ENCODE results near the gene PHIP.
"Not testable (repeated sequence)": the region's sequence is repeated elsewhere in the genome, so short reads cannot be mapped to it uniquely, and the experiment has no call there.

The PHIP gene

GRCh38 chr6:78911218-78911940, 166.7 kb downstream of the PHIP start:
- no peak overlapping the region for H3K4me2 ChIP-seq

GRCh38 chr6:78910591-78911171, 167.4 kb downstream of the PHIP start:
- no peaks in the 10 kb centered on the region for H3K27me3 ChIP-seq
- H3K4me2 ChIP-seq = no peak overlapping the region
- H3K4me1 ChIP-seq = no peaks in the 10 kb centered on the region
- H3K4me3 ChIP-seq = no peak overlapping the region
- H3K9me3 ChIP-seq = peaks cover 7% of the 10 kb centered on the region
- no peak for TF ChIP-seq Cebpa-rat (IDR thresholded peaks at IDR 0.05)
- no peak overlapping the region for H3K9ac ChIP-seq
- no peak overlapping the region for H3K27ac ChIP-seq
- H4K20me1 ChIP-seq = no peaks in the 10 kb centered on the region
- H3K36me3 ChIP-seq = no peaks in the 10 kb centered on the region

More at GRCh38 chr6:78911218-78911940, 166.7 kb downstream of the PHIP start:
- no peak overlapping the region for H3K4me3 ChIP-seq
- H4K20me1 ChIP-seq = no peaks in the 10 kb centered on the region
- no peak overlapping the region for H3K9ac ChIP-seq
- no peaks in the 10 kb centered on the region for H3K27me3 ChIP-seq
- no peaks in the 10 kb centered on the region for H3K36me3 ChIP-seq
- H3K4me1 ChIP-seq = no peaks in the 10 kb centered on the region
- H3K9me3 ChIP-seq = peaks cover 7% of the 10 kb centered on the region
- H3K27ac ChIP-seq = no peak overlapping the region
- TF ChIP-seq Cebpa-rat (IDR thresholded peaks at IDR 0.05) = no peak

- Histone ChIP-seq H3K4me2 (no peak overlapping the region), H3K4me3 (no peak overlapping the region)
- no peak for TF ChIP-seq Cebpa-rat (IDR thresholded peaks at IDR 0.05)
Observed at GRCh38 chr6:78910010-78910409, 168.0 kb downstream of the PHIP start.

GRCh38 chr6:78909391-78909790, 168.7 kb downstream of the PHIP start:
- no peak overlapping the region for H3K9ac ChIP-seq
- no peaks in the 10 kb centered on the region for H3K27me3 ChIP-seq
- H3K4me1 ChIP-seq = no peaks in the 10 kb centered on the region
- H3K36me3 ChIP-seq = no peaks in the 10 kb centered on the region
- no peaks in the 10 kb centered on the region for H4K20me1 ChIP-seq
- no peak overlapping the region for H3K4me2 ChIP-seq
- no peak overlapping the region for H3K27ac ChIP-seq
- no peak for TF ChIP-seq Cebpa-rat (IDR thresholded peaks at IDR 0.05)
- peaks cover 7% of the 10 kb centered on the region for H3K9me3 ChIP-seq
- no peak overlapping the region for H3K4me3 ChIP-seq

More at GRCh38 chr6:78910010-78910409, 168.0 kb downstream of the PHIP start:
- Histone ChIP-seq H3K27me3 (no peaks in the 10 kb centered on the region), H4K20me1 (no peaks in the 10 kb centered on the region), H3K4me1 (no peaks in the 10 kb centered on the region), H3K36me3 (no peaks in the 10 kb centered on the region), H3K9me3 (peaks cover 7% of the 10 kb centered on the region), H3K27ac (no peak overlapping the region), H3K9ac (no peak overlapping the region)

GRCh38 chr6:78908621-78909020, 169.4 kb downstream of the PHIP start:
- H3K9me3 ChIP-seq = peaks cover 7% of the 10 kb centered on the region
- H3K27me3 ChIP-seq = no peaks in the 10 kb centered on the region
- no peak overlapping the region for H3K9ac ChIP-seq
- H3K4me2 ChIP-seq = no peak overlapping the region
- no peak overlapping the region for H3K27ac ChIP-seq
- TF ChIP-seq Cebpa-rat (IDR thresholded peaks at IDR 0.05) = no peak
- H3K36me3 ChIP-seq = no peaks in the 10 kb centered on the region
- H4K20me1 ChIP-seq = no peaks in the 10 kb centered on the region
- H3K4me1 ChIP-seq = no peaks in the 10 kb centered on the region
- no peak overlapping the region for H3K4me3 ChIP-seq

GRCh38 chr6:78896227-78896626, 181.8 kb downstream of the PHIP start:
- Histone ChIP-seq H3K27me3 (no peaks in the 10 kb centered on the region), H3K27ac (no peak overlapping the region), H3K9me3 (no peaks in the 10 kb centered on the region), H3K9ac (no peak overlapping the region), H3K4me3 (no peak overlapping the region), H3K36me3 (no peaks in the 10 kb centered on the region), H4K20me1 (no peaks in the 10 kb centered on the region), H3K4me2 (no peak overlapping the region), H3K4me1 (no peaks in the 10 kb centered on the region)
- TF ChIP-seq Cebpa-rat (IDR thresholded peaks at IDR 0.05) = no peak

DNA sequence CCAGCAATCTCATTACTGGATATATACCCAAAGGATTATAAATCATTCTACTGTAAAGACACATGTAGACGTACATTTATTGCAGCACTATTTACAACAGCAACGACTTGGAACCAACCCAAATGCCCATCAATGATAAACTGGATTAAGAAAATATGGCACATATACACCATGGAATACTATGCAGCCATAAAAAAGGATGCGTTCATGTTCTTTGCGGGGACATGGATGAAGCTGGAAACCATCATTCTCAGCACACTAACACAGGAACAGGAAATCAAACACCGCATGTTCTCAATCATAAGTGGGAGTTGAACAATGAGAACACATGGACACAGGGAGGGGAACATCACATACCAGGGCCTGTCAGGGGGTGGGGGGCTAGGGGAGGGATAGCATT, 188.2 kb downstream of the PHIP start:
- not testable (repeated sequence) for H3K36me3 ChIP-seq, H3K4me3 ChIP-seq, H3K4me1 ChIP-seq, H4K20me1 ChIP-seq, H3K9me3 ChIP-seq, H3K9ac ChIP-seq, H3K4me2 ChIP-seq, H3K27ac ChIP-seq, H3K27me3 ChIP-seq
